ENCODE data around the gene SPACA5.

The SPACA5 gene

GRCh38 chrX:47991263-47992094 is 15.3 kb upstream of the SPACA5 start:
- no peaks in the 10 kb centered on the region for H3K4me1 ChIP-seq (ENCODE audit: control insufficient read depth in 2 of 2, insufficient read depth in 1 of 2, low read depth in 1 of 2, low read length in 2 of 2)
- no peak overlapping the region for H3K18ac ChIP-seq (ENCODE audit: low read length)
- H3K4me3 ChIP-seq (ENCODE audit: low read length in 2 of 2): no peak overlapping the region
- H2BK120ac ChIP-seq (ENCODE audit: low read depth, low read length): no peak overlapping the region
- no peak overlapping the region for H2BK12ac ChIP-seq (ENCODE audit: low read length)
- H2AFZ ChIP-seq (ENCODE audit: low read length): no peak overlapping the region
- H3K79me1 ChIP-seq (ENCODE audit: low read depth, low read length): peaks cover 2% of the 10 kb centered on the region
- no peak overlapping the region for H2BK5ac ChIP-seq (ENCODE audit: low read length)
- H3K4me2 ChIP-seq (ENCODE audit: insufficient read depth, low read length, poor library complexity, severe bottlenecking): no peak overlapping the region
- H3K27me3 ChIP-seq (ENCODE audit: control insufficient read depth in 3 of 3, insufficient read depth in 3 of 3, low read depth in 1 of 3, low read length in 3 of 3): no peaks in the 10 kb centered on the region
- H3K4ac ChIP-seq (ENCODE audit: low read length): no peak overlapping the region
- H4K8ac ChIP-seq (ENCODE audit: low read depth, low read length): no peak overlapping the region
- no peak overlapping the region for H3K27ac ChIP-seq (replicated peaks; ENCODE audit: low read length)
- no peak overlapping the region for H3K23ac ChIP-seq (ENCODE audit: low read depth, low read length, poor library complexity)
- DNase-seq (ENCODE audit: low spot score): no peak
- H2BK15ac ChIP-seq (ENCODE audit: low read length): no peak overlapping the region
- H2AK5ac ChIP-seq (ENCODE audit: low read depth, low read length): no peak overlapping the region
- peaks cover 3 to 20% of the 10 kb centered on the region in 2 donors for H3K36me3 ChIP-seq (replicated peaks in 1 of 2; ENCODE audit: control insufficient read depth in 2 of 2, insufficient read depth in 2 of 2, low read length in 2 of 2)
- peaks cover 0 to 22% of the 10 kb centered on the region in 2 donors for H3K9me3 ChIP-seq (replicated peaks in 1 of 2; ENCODE audit: control insufficient read depth in 2 of 2, insufficient read depth in 1 of 2, low read depth in 1 of 2, low read length in 2 of 2)
- H3K9ac ChIP-seq (ENCODE audit: low read depth, low read length, poor library complexity): no peak overlapping the region
- no peak overlapping the region for H4K91ac ChIP-seq (ENCODE audit: low read depth, low read length, poor library complexity)
- no CpG with 5 or more reads among the region's 5 CpGs for WGBS, 2 donors (ENCODE audit: extremely low coverage in 2 of 2, insufficient read length in 2 of 2, insufficient replicate concordance in 1 of 2)
- no peak overlapping the region for H3K14ac ChIP-seq (ENCODE audit: low read length)

GRCh38 chrX:47992095-47992380 is 14.8 kb upstream of the SPACA5 start:
- H3K23ac ChIP-seq (ENCODE audit: low read depth, low read length, poor library complexity): no peak overlapping the region
- H3K27ac ChIP-seq (replicated peaks; ENCODE audit: low read length): no peak overlapping the region
- H4K8ac ChIP-seq (ENCODE audit: low read depth, low read length): no peak overlapping the region
- no peak overlapping the region for H3K4me3 ChIP-seq (ENCODE audit: low read length in 2 of 2)
- no peak overlapping the region for H2BK5ac ChIP-seq (ENCODE audit: low read length)
- peaks cover 3 to 22% of the 10 kb centered on the region in 2 donors for H3K36me3 ChIP-seq (replicated peaks in 1 of 2; ENCODE audit: control insufficient read depth in 2 of 2, insufficient read depth in 2 of 2, low read length in 2 of 2)
- H3K18ac ChIP-seq (ENCODE audit: low read length): no peak overlapping the region
- H3K4me1 ChIP-seq (ENCODE audit: control insufficient read depth in 2 of 2, insufficient read depth in 1 of 2, low read depth in 1 of 2, low read length in 2 of 2): no peaks in the 10 kb centered on the region
- no peak overlapping the region for H2AFZ ChIP-seq (ENCODE audit: low read length)
- H4K91ac ChIP-seq (ENCODE audit: low read depth, low read length, poor library complexity): no peak overlapping the region
- H3K79me1 ChIP-seq (ENCODE audit: low read depth, low read length): peaks cover 2% of the 10 kb centered on the region
- H2BK12ac ChIP-seq (ENCODE audit: low read length): no peak overlapping the region
- H3K27me3 ChIP-seq (ENCODE audit: control insufficient read depth in 3 of 3, insufficient read depth in 3 of 3, low read depth in 1 of 3, low read length in 3 of 3): no peaks in the 10 kb centered on the region
- no peak overlapping the region for H3K4me2 ChIP-seq (ENCODE audit: insufficient read depth, low read length, poor library complexity, severe bottlenecking)
- peaks cover 0 to 25% of the 10 kb centered on the region in 2 donors for H3K9me3 ChIP-seq (replicated peaks in 1 of 2; ENCODE audit: control insufficient read depth in 2 of 2, insufficient read depth in 1 of 2, low read depth in 1 of 2, low read length in 2 of 2)
- H3K14ac ChIP-seq (ENCODE audit: low read length): no peak overlapping the region
- H2BK15ac ChIP-seq (ENCODE audit: low read length): no peak overlapping the region
- no CpG with 5 or more reads among the region's 1 CpG for WGBS, 2 donors (ENCODE audit: extremely low coverage in 2 of 2, insufficient read length in 2 of 2, insufficient replicate concordance in 1 of 2)
- H3K9ac ChIP-seq (ENCODE audit: low read depth, low read length, poor library complexity): no peak overlapping the region
- H2BK120ac ChIP-seq (ENCODE audit: low read depth, low read length): no peak overlapping the region
- no peak overlapping the region for H2AK5ac ChIP-seq (ENCODE audit: low read depth, low read length)
- H3K4ac ChIP-seq (ENCODE audit: low read length): no peak overlapping the region
- no peak for DNase-seq (ENCODE audit: low spot score)

- H3K14ac ChIP-seq (ENCODE audit: low read length): no peak overlapping the region
- DNase-seq (ENCODE audit: low spot score): no peak
- H2BK120ac ChIP-seq (ENCODE audit: low read depth, low read length): no peak overlapping the region
- H2BK5ac ChIP-seq (ENCODE audit: low read length): no peak overlapping the region
- H3K4ac ChIP-seq (ENCODE audit: low read length): no peak overlapping the region
- H3K36me3 ChIP-seq (replicated peaks in 1 of 2; ENCODE audit: control insufficient read depth in 2 of 2, insufficient read depth in 2 of 2, low read length in 2 of 2): peaks cover 0 to 17% of the 10 kb centered on the region in 2 donors
- no peak overlapping the region for H4K8ac ChIP-seq (ENCODE audit: low read depth, low read length)
- H3K9ac ChIP-seq (ENCODE audit: low read depth, low read length, poor library complexity): no peak overlapping the region
- no peak overlapping the region for H2BK15ac ChIP-seq (ENCODE audit: low read length)
- H3K79me1 ChIP-seq (ENCODE audit: low read depth, low read length): peaks cover 2% of the 10 kb centered on the region
- peaks cover 0 to 23% of the 10 kb centered on the region in 2 donors for H3K9me3 ChIP-seq (replicated peaks in 1 of 2; ENCODE audit: control insufficient read depth in 2 of 2, insufficient read depth in 1 of 2, low read depth in 1 of 2, low read length in 2 of 2)
- H3K18ac ChIP-seq (ENCODE audit: low read length): no peak overlapping the region
- no peak overlapping the region for H3K4me3 ChIP-seq (ENCODE audit: low read length in 2 of 2)
- no peak overlapping the region for H3K4me2 ChIP-seq (ENCODE audit: insufficient read depth, low read length, poor library complexity, severe bottlenecking)
- no peak overlapping the region for H2AFZ ChIP-seq (ENCODE audit: low read length)
- no peak overlapping the region for H2AK5ac ChIP-seq (ENCODE audit: low read depth, low read length)
- no peak overlapping the region for H3K23ac ChIP-seq (ENCODE audit: low read depth, low read length, poor library complexity)
- H3K27me3 ChIP-seq (ENCODE audit: control insufficient read depth in 3 of 3, insufficient read depth in 3 of 3, low read depth in 1 of 3, low read length in 3 of 3): no peaks in the 10 kb centered on the region
- H4K91ac ChIP-seq (ENCODE audit: low read depth, low read length, poor library complexity): no peak overlapping the region
- WGBS, 2 donors (ENCODE audit: extremely low coverage in 2 of 2, insufficient read length in 2 of 2, insufficient replicate concordance in 1 of 2): no CpG with 5 or more reads among the region's 2 CpGs
- H2BK12ac ChIP-seq (ENCODE audit: low read length): no peak overlapping the region
- no peak overlapping the region for H3K27ac ChIP-seq (replicated peaks; ENCODE audit: low read length)
- H3K4me1 ChIP-seq (ENCODE audit: control insufficient read depth in 2 of 2, insufficient read depth in 1 of 2, low read depth in 1 of 2, low read length in 2 of 2): no peaks in the 10 kb centered on the region
These were observed 14.1 kb upstream of the SPACA5 start for GRCh38 chrX:47992669-47993068.

- Histone ChIP-seq H2BK12ac (ENCODE audit: low read length) (no peak overlapping the region), H3K27me3 (ENCODE audit: control insufficient read depth in 3 of 3, insufficient read depth in 3 of 3, low read depth in 1 of 3, low read length in 3 of 3) (no peaks in the 10 kb centered on the region), H3K4me2 (ENCODE audit: insufficient read depth, low read length, poor library complexity, severe bottlenecking) (no peak overlapping the region), H3K36me3 (replicated peaks in 1 of 2; ENCODE audit: control insufficient read depth in 2 of 2, insufficient read depth in 2 of 2, low read length in 2 of 2) (peaks cover 0 to 13% of the 10 kb centered on the region in 2 donors), H2BK120ac (ENCODE audit: low read depth, low read length) (no peak overlapping the region), H3K4me3 (ENCODE audit: low read length in 2 of 2) (no peak overlapping the region), H3K9ac (ENCODE audit: low read depth, low read length, poor library complexity) (no peak overlapping the region), H3K4ac (ENCODE audit: low read length) (no peak overlapping the region), H4K8ac (ENCODE audit: low read depth, low read length) (no peak overlapping the region), H3K14ac (ENCODE audit: low read length) (no peak overlapping the region), H3K18ac (ENCODE audit: low read length) (no peak overlapping the region), H3K9me3 (replicated peaks in 1 of 2; ENCODE audit: control insufficient read depth in 2 of 2, insufficient read depth in 1 of 2, low read depth in 1 of 2, low read length in 2 of 2) (peaks cover 0 to 9% of the 10 kb centered on the region in 2 donors), H3K27ac (replicated peaks; ENCODE audit: low read length) (no peak overlapping the region), H4K91ac (ENCODE audit: low read depth, low read length, poor library complexity) (no peak overlapping the region), H2AFZ (ENCODE audit: low read length) (no peak overlapping the region), H2BK15ac (ENCODE audit: low read length) (no peak overlapping the region), H2BK5ac (ENCODE audit: low read length) (no peak overlapping the region), H3K4me1 (ENCODE audit: control insufficient read depth in 2 of 2, insufficient read depth in 1 of 2, low read depth in 1 of 2, low read length in 2 of 2) (no peaks in the 10 kb centered on the region), H3K23ac (ENCODE audit: low read depth, low read length, poor library complexity) (no peak overlapping the region), H3K79me1 (ENCODE audit: low read depth, low read length) (peaks cover 4% of the 10 kb centered on the region), H2AK5ac (ENCODE audit: low read depth, low read length) (no peak overlapping the region)
- DNase-seq (ENCODE audit: low spot score): no peak
- WGBS, 2 donors (ENCODE audit: extremely low coverage in 2 of 2, insufficient read length in 2 of 2, insufficient replicate concordance in 1 of 2): no CpG with 5 or more reads among the region's 3 CpGs
These were observed 5.5 kb upstream of the SPACA5 start for GRCh38 chrX:48001260-48001659.

Measured in neuronal stem cell (in vitro differentiated cells).